ENCODE results near the gene PTPRN2.

GRCh38 chr7:157869793-157870192, 717.8 kb downstream of the PTPRN2 start:
- TF ChIP-seq CTCF (IDR thresholded peaks at IDR 0.05): no peak
- TF ChIP-seq POLR2A (IDR thresholded peaks at IDR 0.05): no peak
